IMR-90 (cell line): Measurements from ENCODE around the gene PRPF8. TPM values are rescaled to one million over a fixed set of nuclear protein-coding genes. Genes with fewer than 3 reads are reported as not detected.
"Not testable (repeated sequence)": the region's sequence is repeated elsewhere in the genome, so short reads cannot be mapped to it uniquely, and the experiment has no call there.

Experiments used
- ATAC-seq: fragments of 200-7000 bp; cut with Tn5 transposase; 2 replicates; pipeline ENCODE4 v1.9.1; 2020; ENCODE audit warnings: low read depth, mild to moderate bottlenecking, moderate library complexity
- BruUV-seq: library from RNA; stranded (reverse); fragments of 400-500 nt; replicated peaks from 2 replicates; lab custom pipeline; 2021; lab: Mats Ljungman, UMichigan
- CTCF ChIA-PET: fragments of 300-600 bp; formaldehyde crosslinking; extraction: SDS; loops from one replicate; lab custom pipeline; 2021; ENCODE audit warnings: antibody characterized with exemption; lab: Yijun Ruan, JAX
- POLR2A ChIA-PET: fragments of 300-600 bp; sonication (Branson Sonifier 250); formaldehyde crosslinking; loops from one replicate; lab custom pipeline; 2022; ENCODE audit warnings: antibody characterized with exemption; ENCODE audit not compliant: unreplicated experiment; lab: Charles Lee
- DNase-seq: peaks from one replicate; pipeline ENCODE4 v3.0.0; 2013
- H2AFZ ChIP-seq: replicated peaks from 2 replicates; pipeline ENCODE3; 2013; ENCODE audit warnings: low read length, mild to moderate bottlenecking; ENCODE audit not compliant: poor library complexity
- H2AK5ac ChIP-seq: 2 replicates; pipeline ENCODE4 v1.6.1; 2013; ENCODE audit warnings: low read depth, low read length, inconsistent platforms
- H2AK9ac ChIP-seq: replicated peaks from 2 replicates; pipeline ENCODE3; 2013; ENCODE audit warnings: mild to moderate bottlenecking, low read depth, low read length, moderate library complexity; ENCODE audit not compliant: poor library complexity
- H2BK120ac ChIP-seq: 2 replicates; pipeline ENCODE4 v1.6.1; 2013; ENCODE audit warnings: low read depth, low read length, inconsistent platforms
- H2BK15ac ChIP-seq: 3 replicates; pipeline ENCODE4 v1.6.1; 2013; ENCODE audit warnings: low read depth, low read length, inconsistent platforms
- H2BK20ac ChIP-seq: 2 replicates; pipeline ENCODE4 v1.6.1; 2013; ENCODE audit warnings: low read depth, mild to moderate bottlenecking, inconsistent platforms, low read length, moderate library complexity
- H2BK5ac ChIP-seq: 2 replicates; pipeline ENCODE4 v1.6.1; 2013; ENCODE audit warnings: mild to moderate bottlenecking, low read depth, low read length, inconsistent platforms; ENCODE audit not compliant: poor library complexity, severe bottlenecking
- H3K14ac ChIP-seq: replicated peaks from 2 replicates; pipeline ENCODE4 v1.6.1; 2013; ENCODE audit warnings: low read depth, low read length, inconsistent platforms
- H3K18ac ChIP-seq: 2 replicates; pipeline ENCODE4 v1.6.1; 2013; ENCODE audit warnings: low read depth, low read length, control low read depth
- H3K23ac ChIP-seq: 2 replicates; pipeline ENCODE4 v1.6.1; 2013; ENCODE audit warnings: low read depth, low read length, inconsistent platforms
- H3K27ac ChIP-seq: 2 replicates; pipeline ENCODE4 v1.5.1; 2013; ENCODE audit warnings: mild to moderate bottlenecking, control low read depth, low read length; ENCODE audit not compliant: insufficient read depth
- H3K27me3 ChIP-seq: 2 replicates; pipeline ENCODE4 v1.6.1; 2013; ENCODE audit warnings: low read length; ENCODE audit not compliant: control insufficient read depth, insufficient read depth
- H3K36me3 ChIP-seq: 2 replicates; pipeline ENCODE4 v1.6.1; 2013; ENCODE audit warnings: low read length, mixed read lengths; ENCODE audit not compliant: control insufficient read depth, insufficient read depth
- H3K4ac ChIP-seq: 2 replicates; pipeline ENCODE4 v1.6.1; 2013; ENCODE audit warnings: low read depth, low read length, inconsistent platforms
- H3K4me1 ChIP-seq: 2 replicates; pipeline ENCODE4 v1.6.1; 2013; ENCODE audit warnings: low read length, mixed read lengths; ENCODE audit not compliant: control insufficient read depth, insufficient read depth
- H3K4me2 ChIP-seq: 2 replicates; pipeline ENCODE4 v1.6.1; 2013; ENCODE audit warnings: low read depth, mild to moderate bottlenecking, control low read depth, low read length, moderate library complexity
- H3K4me3 ChIP-seq: 2 replicates; pipeline ENCODE4 v1.5.1; 2013; ENCODE audit warnings: low read depth, mild to moderate bottlenecking, control low read depth, low read length, moderate library complexity; ENCODE audit not compliant: insufficient read depth
- H3K56ac ChIP-seq: 2 replicates; pipeline ENCODE4 v1.6.1; 2013; ENCODE audit warnings: low read length, inconsistent platforms; ENCODE audit not compliant: insufficient read depth; ENCODE audit errors: extremely low read depth
- H3K79me1 ChIP-seq, 2 experiments: 2 replicates each; pipeline ENCODE4 v1.6.1; 2013; ENCODE audit warnings: low read length in 2 of 2, inconsistent platforms in 1 of 2, low read depth in 1 of 2
- H3K9ac ChIP-seq: 2 replicates; pipeline ENCODE4 v1.6.1; 2013; ENCODE audit warnings: low read depth, low read length, control low read depth
- H3K9me1 ChIP-seq: 2 replicates; pipeline ENCODE4 v1.6.1; 2013; ENCODE audit warnings: low read length, inconsistent platforms; ENCODE audit not compliant: insufficient read depth
- H3K9me3 ChIP-seq: 2 replicates; pipeline ENCODE4 v1.6.1; 2013; ENCODE audit warnings: low read length; ENCODE audit not compliant: control insufficient read depth, insufficient read depth
- H4K20me1 ChIP-seq: 2 replicates; pipeline ENCODE4 v1.6.1; 2013; ENCODE audit warnings: low read length, inconsistent platforms; ENCODE audit not compliant: insufficient read depth
- H4K5ac ChIP-seq: 2 replicates; pipeline ENCODE4 v1.6.1; 2013; ENCODE audit warnings: mild to moderate bottlenecking, low read depth, low read length, control low read depth
- H4K8ac ChIP-seq, 2 experiments: 2 replicates each; pipeline ENCODE4 v1.6.1; 2013; ENCODE audit warnings: low read depth in 2 of 2, low read length in 2 of 2, control low read depth in 1 of 2, inconsistent platforms in 1 of 2
- H4K91ac ChIP-seq: 2 replicates; pipeline ENCODE4 v1.6.1; 2013; ENCODE audit warnings: low read depth, low read length, inconsistent platforms; ENCODE audit not compliant: insufficient read depth
- CEBPB ChIP-seq: IDR thresholded peaks from 2 replicates; pipeline ENCODE4 v1.6.1; 2012; ENCODE audit warnings: low read depth, low read length, improper control_type of control experiment
- CHD1 ChIP-seq: IDR thresholded peaks from 2 replicates; pipeline ENCODE4 v1.6.1; 2012; ENCODE audit warnings: low read depth, low read length, improper control_type of control experiment
- FOS ChIP-seq: fragments of 150-350 bp; IDR thresholded peaks from 2 replicates; pipeline ENCODE4 v1.6.1; 2016; ENCODE audit warnings: low read depth, low read length
- MAZ ChIP-seq: IDR thresholded peaks from 2 replicates; pipeline ENCODE4 v1.6.1; 2012; ENCODE audit warnings: low read depth, mild to moderate bottlenecking, low read length, improper control_type of control experiment, moderate library complexity, borderline replicate concordance
- POLR2A ChIP-seq: IDR thresholded peaks from 2 replicates; pipeline ENCODE4 v1.6.1; 2012; ENCODE audit warnings: mild to moderate bottlenecking, low read depth, low read length
- RFX5 ChIP-seq: IDR thresholded peaks from 2 replicates; pipeline ENCODE4 v1.8.0; 2012; ENCODE audit warnings: low read depth, mild to moderate bottlenecking, low read length, moderate library complexity
- WGBS, 2 experiments: methylation state at CpG; one replicate each; pipeline versions ENCODE4 v1.1.5 to v1.1.7; 2013; ENCODE audit warnings: missing lambda C conversion rate in 2 of 2; ENCODE audit not compliant: insufficient read length in 1 of 2; ENCODE audit errors: extremely low coverage in 2 of 2; 5-methylcytosine and 5-hydroxymethylcytosine counted together
- dilution Hi-C: fragments of 300-500 bp; cut with HindIII; formaldehyde crosslinking; loops from one replicate; pipeline ENCODE4 v1.14.3; 2018; ENCODE audit warnings: low sequenced_read_pairs; ENCODE audit not compliant: unreplicated experiment
- in situ Hi-C: fragments of 300-500 bp; cut with MboI; formaldehyde crosslinking; loops from 3 replicates; pipeline ENCODE4 v1.14.3; 2019; ENCODE audit warnings: low sequenced_read_pairs, inconsistent platforms, mixed read lengths
- intact Hi-C: fragments of 100-400 bp; cut with micrococcal nuclease; formaldehyde crosslinking; loops from 2 replicates; pipeline ENCODE4 v1.10.0; 2022
- polyA plus RNA-seq, 3 experiments: library from polyadenylated mRNA; depleted of rRNA; stranded (reverse); fragments of >200 nt; gene quantifications; 2 replicates each; pipeline ENCODE4 v1.2.3, GENCODE V29; 2012; ENCODE audit warnings: low replicate concordance in 1 of 3
- total RNA-seq: library from RNA; depleted of rRNA; stranded (reverse); fragments of >200 nt; gene quantifications from 2 replicates; pipeline ENCODE4 v1.2.3, GENCODE V29; 2012
- TF ChIP-seq, protein P1 (sequence below): fragments of 150-350 bp; IDR thresholded peaks from 2 replicates; pipeline ENCODE4 v1.6.1; 2016; ENCODE audit warnings: low read depth, mild to moderate bottlenecking, low read length, moderate library complexity, borderline replicate concordance

The PRPF8 gene
- total and polyA plus RNA-seq, 2 of the 4 experiments (the other 2 are of a cell fraction): 141 to 160 TPM

DNA sequence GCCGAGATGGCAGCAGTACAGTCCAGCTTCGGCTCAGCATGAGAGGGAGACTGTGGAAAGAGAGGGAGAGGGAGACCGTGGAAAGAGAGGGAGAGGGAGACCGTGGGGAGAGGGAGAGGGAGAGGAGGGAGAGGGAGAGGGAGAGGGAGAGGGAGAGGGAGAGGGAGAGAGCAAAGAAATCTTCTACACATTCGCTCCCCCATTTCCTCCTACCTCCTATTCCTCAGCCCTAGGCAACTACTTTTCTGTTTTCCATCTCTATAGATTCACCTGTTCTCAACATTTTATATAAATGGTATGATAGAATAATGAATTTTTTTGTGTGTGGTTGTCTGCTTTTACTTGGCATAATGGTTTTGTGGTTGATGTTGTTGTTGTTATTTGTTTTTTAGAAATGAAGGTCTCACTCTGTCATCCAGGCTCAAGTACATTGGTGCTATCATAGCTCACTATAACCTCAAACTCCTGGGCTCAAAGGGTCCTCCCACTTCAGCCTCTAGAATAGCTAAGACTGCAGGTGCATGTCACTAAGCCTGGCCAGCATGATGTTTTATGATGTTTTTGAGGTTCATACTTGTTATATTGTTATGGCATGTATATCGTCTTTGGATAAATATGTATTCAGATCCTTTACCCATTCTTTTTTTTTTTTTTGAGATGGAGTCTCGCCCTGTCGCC, 6.0 kb upstream of the PRPF8 start:
- in situ Hi-C loops: no loop called here
- DNase-seq: no peak
- WGBS, 2 experiments: no CpG with 5 or more reads among the region's 8 CpGs
- BruUV-seq: no TSS peak
- POLR2A ChIA-PET: no interaction called here
- Histone ChIP-seq H3K14ac (no peak overlapping the region), H3K36me3 (no peaks in the 10 kb centered on the region), H3K56ac (no peak overlapping the region), H3K4me3 (no peak overlapping the region), H4K20me1 (no peaks in the 10 kb centered on the region), H4K91ac (no peak overlapping the region), H3K9me1 (no peaks in the 10 kb centered on the region), H2BK20ac (no peak overlapping the region), H3K27ac (no peak overlapping the region), H3K4me1 (no peaks in the 10 kb centered on the region), H3K23ac (no peak overlapping the region), H4K5ac (no peak overlapping the region), H3K9ac (no peak overlapping the region), H2BK120ac (no peak overlapping the region), H4K8ac (no peak overlapping the region), H2AK9ac (no peak overlapping the region), H2BK15ac (no peak overlapping the region), H2BK5ac (no peak overlapping the region), H3K4me2 (no peak overlapping the region), H3K27me3 (no peaks in the 10 kb centered on the region), H2AK5ac (no peak overlapping the region), H3K18ac (no peak overlapping the region), H3K4ac (no peak overlapping the region), H3K79me1 (no peaks in the 10 kb centered on the region; a peak in 1 of 4 replicates), H3K9me3 (peaks cover 3% of the 10 kb centered on the region; the same call in 1 of the 2 replicates), H2AFZ (no peak overlapping the region)
- TF ChIP-seq CEBPB (no peak), MAZ (no peak), FOS (no peak), CHD1 (no peak), RFX5 (no peak), POLR2A (no peak)
- TF ChIP-seq, protein P1, sequence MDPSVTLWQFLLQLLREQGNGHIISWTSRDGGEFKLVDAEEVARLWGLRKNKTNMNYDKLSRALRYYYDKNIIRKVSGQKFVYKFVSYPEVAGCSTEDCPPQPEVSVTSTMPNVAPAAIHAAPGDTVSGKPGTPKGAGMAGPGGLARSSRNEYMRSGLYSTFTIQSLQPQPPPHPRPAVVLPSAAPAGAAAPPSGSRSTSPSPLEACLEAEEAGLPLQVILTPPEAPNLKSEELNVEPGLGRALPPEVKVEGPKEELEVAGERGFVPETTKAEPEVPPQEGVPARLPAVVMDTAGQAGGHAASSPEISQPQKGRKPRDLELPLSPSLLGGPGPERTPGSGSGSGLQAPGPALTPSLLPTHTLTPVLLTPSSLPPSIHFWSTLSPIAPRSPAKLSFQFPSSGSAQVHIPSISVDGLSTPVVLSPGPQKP: no peak
- CTCF ChIA-PET: interaction anchor here (0.7 kb wide), 2 partner anchors 17 to 21 kb away, joined by 4 read pairs; no protein-coding TSS in a partner anchor
- dilution Hi-C loops: no loop called here
- no peak for ATAC-seq
- intact Hi-C loops: no loop called here

GRCh38 chr17:1688405-1688804, 3.7 kb upstream of the PRPF8 start:
- ATAC-seq, H3K36me3 ChIP-seq, H3K27me3 ChIP-seq, in situ Hi-C loops, H2BK15ac ChIP-seq, H2AK9ac ChIP-seq, H3K56ac ChIP-seq, H4K91ac ChIP-seq, H3K27ac ChIP-seq, H3K14ac ChIP-seq, H3K23ac ChIP-seq, H2BK5ac ChIP-seq, H4K20me1 ChIP-seq, H4K8ac ChIP-seq, H2AFZ ChIP-seq, H3K4me2 ChIP-seq, H2BK120ac ChIP-seq, H3K9me3 ChIP-seq, dilution Hi-C loops, H2BK20ac ChIP-seq, H2AK5ac ChIP-seq, intact Hi-C loops, H3K4me1 ChIP-seq, BruUV-seq, H4K5ac ChIP-seq, H3K4me3 ChIP-seq, H3K9me1 ChIP-seq, POLR2A ChIA-PET, CTCF ChIA-PET, H3K18ac ChIP-seq, DNase-seq, H3K4ac ChIP-seq, H3K9ac ChIP-seq: not testable (repeated sequence)
- H3K79me1 ChIP-seq: peaks cover 2 to 12% of the 10 kb centered on the region in 2 experiments; a peak in 2 of 4 replicates
- no CpG with 5 or more reads among the region's 6 CpGs for WGBS, 2 experiments
